GM12891 (cell line): ENCODE measurements around the gene PRKAG1.

Experiments used
- PAX5 ChIP-seq: IDR thresholded peaks from 2 replicates; pipeline ENCODE4 v1.6.1; 2011; ENCODE audit warnings: low read length, moderate library complexity, mild to moderate bottlenecking; ENCODE audit not compliant: insufficient read depth, severe bottlenecking
- POLR2A ChIP-seq: IDR thresholded peaks from 2 replicates; pipeline ENCODE4 v1.6.1; 2011; ENCODE audit warnings: low read depth, low read length, control low read depth
- POLR2AphosphoS5 ChIP-seq: IDR thresholded peaks from 2 replicates; pipeline ENCODE4 v1.6.1; 2011; ENCODE audit warnings: low read depth, low read length, control low read depth
- POU2F2 ChIP-seq: IDR thresholded peaks from 2 replicates; pipeline ENCODE4 v1.6.1; 2011; ENCODE audit warnings: low read depth, mild to moderate bottlenecking, control low read depth, low read length, moderate library complexity
- SPI1 ChIP-seq: IDR thresholded peaks from 2 replicates; pipeline ENCODE4 v1.6.1; 2011; ENCODE audit warnings: low read depth, low read length, control low read depth
- TAF1 ChIP-seq: IDR thresholded peaks from 2 replicates; pipeline ENCODE4 v1.6.1; 2011; ENCODE audit warnings: low read depth, low read length, control low read depth

GRCh38 chr12:49054524-49054923 is 35.9 kb upstream of the PRKAG1 start:
- TF ChIP-seq POLR2A (no peak), POLR2AphosphoS5 (no peak), TAF1 (no peak), PAX5 (no peak), SPI1 (no peak), POU2F2 (no peak)
